HG03342 (cell line): ENCODE measurements around the gene NUDT22.

Source experiments
- ATAC-seq: cut with Tn5 transposase; IDR thresholded peaks from one replicate; pipeline ENCODE4 v1.9.1; 2021; ENCODE audit warnings: mild to moderate bottlenecking, moderate library complexity; ENCODE audit not compliant: unreplicated experiment

NUDT22 gene

GRCh38 chr11:64268025-64268892, 42.2 kb downstream of the NUDT22 start:
- ATAC-seq: no peak

- ATAC-seq: peak; percentile 15
These were observed 42.9 kb downstream of the NUDT22 start for GRCh38 chr11:64268893-64269539.

DNA sequence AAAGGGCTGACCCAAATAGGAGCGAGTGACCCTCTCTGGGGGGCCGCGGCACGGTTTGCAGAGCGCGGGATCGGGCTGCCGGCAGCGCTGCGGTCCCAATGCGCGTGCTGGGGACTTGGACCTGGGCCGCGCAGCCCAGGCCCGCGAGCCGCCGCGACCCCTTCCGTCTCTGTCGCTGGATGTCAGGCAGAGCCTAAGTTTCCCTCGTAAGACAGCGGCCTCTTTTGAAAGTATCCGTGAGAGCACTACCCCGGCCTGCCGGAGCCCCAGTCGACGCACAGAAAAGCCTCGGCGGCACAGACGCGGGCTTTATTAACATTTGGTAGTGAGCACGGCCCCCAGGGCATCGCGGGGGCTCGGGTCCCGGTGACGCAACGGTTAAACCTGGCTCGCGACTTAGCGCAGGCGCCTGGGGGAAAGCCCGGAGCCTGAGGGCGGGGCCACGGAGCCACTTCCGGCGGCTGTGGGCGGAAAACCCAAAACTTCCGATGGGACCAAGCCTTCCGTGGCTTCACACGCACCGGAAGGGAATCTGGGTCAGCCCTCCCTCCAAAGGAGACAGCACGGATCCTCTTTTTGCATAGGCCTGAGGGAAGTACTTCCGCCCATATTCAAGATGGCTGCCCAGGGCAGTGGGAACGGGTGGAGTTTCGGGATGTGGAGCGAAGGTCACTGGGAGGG, 43.6 kb downstream of the NUDT22 start:
- peak; percentile 63 for ATAC-seq

- ATAC-seq: no peak
These were observed 49.1 kb downstream of the NUDT22 start for GRCh38 chr11:64275031-64275800.

DNA sequence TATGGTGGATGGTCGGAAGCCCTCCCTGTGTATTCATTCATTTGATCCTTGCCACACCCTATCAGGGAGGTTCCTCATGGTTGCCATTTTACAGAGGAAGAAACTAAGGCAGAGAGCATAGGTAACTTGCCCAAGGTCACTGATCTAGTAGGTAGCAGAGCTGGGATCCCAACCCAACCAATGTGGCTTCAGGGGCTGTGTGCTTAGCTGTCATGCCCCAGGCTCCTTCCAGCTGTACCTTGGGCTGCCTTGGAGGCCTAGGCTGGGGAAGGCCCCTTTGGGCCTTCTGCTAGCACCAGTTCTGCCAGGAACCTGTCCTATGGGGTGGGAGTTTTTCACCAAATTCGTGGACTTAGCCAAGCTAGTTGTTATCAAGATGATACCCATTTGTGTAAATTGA, 49.8 kb downstream of the NUDT22 start:
- no peak for ATAC-seq

- no peak for ATAC-seq
These were observed 50.8 kb downstream of the NUDT22 start for GRCh38 chr11:64276653-64277431.

GRCh38 chr11:64278576-64279190, 52.6 kb downstream of the NUDT22 start:
- no peak for ATAC-seq
